Raji (cell line): ENCODE results near the gene ATXN1L.

Source experiments
- POLR2A ChIP-seq: IDR thresholded peaks from 2 replicates; pipeline ENCODE4 v1.6.1; 2011; ENCODE audit warnings: low read depth, low read length, control low read depth; ENCODE audit not compliant: insufficient read depth

ATXN1L gene

GRCh38 chr16:71883168-71883848, 37.5 kb downstream of the ATXN1L start:
- no peak for TF ChIP-seq POLR2A

GRCh38 chr16:71883849-71884638, 38.3 kb downstream of the ATXN1L start, which contains the start of gene ZNF821:
TSS of gene ZNF821 (minus strand) at chr16:71884182. CDS start at chr16:71879946, 4,236 bp downstream.
- TF ChIP-seq POLR2A = peak; percentile 51

DNA sequence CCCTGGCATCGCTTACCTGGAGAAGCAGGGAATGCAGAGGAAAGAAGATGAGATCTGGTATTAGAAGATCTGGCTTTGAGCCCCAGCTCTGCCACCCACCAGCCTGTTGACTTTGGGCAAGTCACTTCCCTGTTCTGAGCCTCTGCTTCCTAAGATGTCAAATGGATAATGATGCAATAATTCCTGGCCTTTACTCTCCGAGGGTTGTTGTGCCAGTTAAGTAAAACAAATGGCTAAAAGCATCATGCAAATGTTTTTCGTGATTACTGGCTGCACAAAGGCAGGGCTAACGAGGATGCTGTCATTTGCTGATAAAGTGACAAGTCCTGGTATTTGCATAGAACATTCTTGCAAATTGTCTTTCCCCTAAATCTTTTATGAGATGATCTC, 39.5 kb downstream of the ATXN1L start:
- TF ChIP-seq POLR2A = no peak

- TF ChIP-seq POLR2A = no peak
These were observed 43.4 kb downstream of the ATXN1L start for GRCh38 chr16:71889147-71889546.

- no peak for TF ChIP-seq POLR2A
These were observed 48.1 kb downstream of the ATXN1L start for GRCh38 chr16:71893888-71894228.

DNA sequence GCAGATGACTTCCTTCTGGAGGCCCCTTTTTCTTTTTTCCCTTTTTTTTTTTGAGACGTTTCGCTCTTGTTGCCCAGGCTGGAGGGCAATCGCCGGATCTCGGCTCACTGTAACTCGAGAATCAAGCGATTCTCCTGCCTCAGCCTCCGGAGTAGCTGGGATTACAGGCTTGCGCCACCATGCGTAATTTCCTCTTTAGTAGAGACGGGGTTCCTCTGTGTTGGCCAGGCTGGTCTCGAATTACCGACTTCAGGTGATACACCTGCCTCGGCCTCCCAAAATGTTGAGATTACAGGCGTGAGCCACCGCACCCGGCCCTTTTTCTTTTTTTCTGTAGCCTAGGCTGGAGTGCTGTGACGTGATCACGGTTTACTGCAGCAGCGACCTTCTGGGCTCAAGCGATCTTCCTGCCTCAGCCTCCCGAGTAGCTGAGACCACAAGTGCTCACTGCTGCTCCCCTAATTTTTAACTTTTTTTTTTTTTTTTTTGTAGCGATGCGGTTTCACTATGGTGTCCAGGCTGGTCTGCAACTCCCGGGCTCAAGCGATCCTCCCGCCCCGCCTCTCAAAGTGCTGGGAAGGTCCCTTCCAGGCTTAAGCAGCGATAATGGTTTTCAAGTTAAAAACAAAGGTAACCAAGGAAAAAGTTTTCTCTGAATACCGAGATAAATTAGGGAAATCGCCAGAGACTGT, 48.6 kb downstream of the ATXN1L start:
- TF ChIP-seq POLR2A = no peak

- TF ChIP-seq POLR2A = peak; percentile 95
These were observed 49.3 kb downstream of the ATXN1L start, which contains the start of gene IST1 for GRCh38 chr16:71894921-71895678. TSS of gene IST1 (plus strand) at chr16:71895531. CDS start at chr16:71915641, 20,110 bp downstream.

DNA sequence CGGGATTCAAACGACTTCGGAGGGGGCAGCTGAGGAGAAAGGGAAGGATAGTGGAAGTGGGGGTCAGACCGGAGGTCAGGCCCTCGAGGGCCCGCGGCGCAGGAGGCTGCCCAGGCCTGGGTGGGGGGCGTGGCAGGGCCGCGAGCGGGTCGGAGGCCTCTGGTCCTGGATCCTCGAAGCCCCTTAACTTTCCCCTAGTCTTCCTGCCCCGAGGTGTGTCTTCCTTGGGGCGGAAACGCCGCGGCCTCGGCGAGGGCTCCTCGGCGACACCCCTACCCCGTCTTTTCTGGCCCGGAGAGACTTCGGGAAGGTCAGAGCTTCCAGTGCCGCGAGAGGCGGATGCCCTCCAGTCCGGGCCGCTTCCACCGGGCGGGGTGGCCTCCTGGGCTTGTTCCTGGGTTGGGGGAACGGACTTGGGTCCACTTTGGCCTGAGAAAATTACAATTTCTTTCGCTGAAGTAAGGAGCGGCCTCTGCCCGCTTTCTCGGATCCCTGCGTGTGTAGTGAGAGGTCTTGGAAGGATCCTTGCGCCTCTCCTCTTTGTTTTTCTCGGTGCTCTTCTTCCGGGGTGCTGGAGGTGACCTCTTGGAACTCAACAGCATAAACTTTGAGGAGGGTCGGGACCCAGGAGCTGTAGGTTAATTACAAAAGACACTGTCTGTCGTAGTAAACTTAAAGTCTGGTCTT, 50.0 kb downstream of the ATXN1L start:
- no peak for TF ChIP-seq POLR2A

GRCh38 chr16:71896764-71897368, 51.1 kb downstream of the ATXN1L start:
- TF ChIP-seq POLR2A = no peak

- TF ChIP-seq POLR2A = no peak
These were observed 53.4 kb downstream of the ATXN1L start for GRCh38 chr16:71899171-71899570.

DNA sequence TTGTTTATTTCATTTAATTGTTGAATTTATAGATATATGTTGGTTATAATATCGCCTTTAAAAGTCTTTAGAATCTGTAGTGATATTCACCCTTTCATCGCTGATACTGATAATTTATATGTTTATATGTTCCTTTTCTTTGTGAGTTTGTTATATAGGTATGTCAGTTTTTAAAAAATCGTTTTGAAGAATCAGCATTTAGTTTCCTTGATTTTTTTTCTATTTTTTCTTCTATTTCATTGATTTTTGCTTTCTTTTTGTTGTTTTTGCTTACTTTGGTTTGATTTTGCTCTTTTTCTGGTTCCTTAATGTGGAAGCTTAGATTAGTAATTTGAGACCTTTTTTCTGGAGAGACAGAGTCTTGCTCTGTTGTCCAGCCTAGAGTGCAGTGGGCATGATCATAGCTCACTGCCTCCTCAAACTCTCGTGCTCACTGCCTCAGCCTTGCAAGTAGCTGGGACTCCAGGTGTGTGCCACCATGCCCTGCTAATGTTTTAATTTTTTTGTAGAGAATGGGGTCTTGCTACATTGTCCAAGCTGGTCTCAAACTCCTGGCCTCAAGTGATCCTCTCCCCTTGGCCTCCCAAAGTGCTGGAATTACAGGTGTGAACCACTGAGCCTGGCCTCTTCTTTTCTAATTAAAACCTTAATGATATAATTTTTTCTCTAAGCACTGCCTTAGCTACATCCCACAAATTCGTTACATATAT, 57.0 kb downstream of the ATXN1L start:
- TF ChIP-seq POLR2A = no peak

DNA sequence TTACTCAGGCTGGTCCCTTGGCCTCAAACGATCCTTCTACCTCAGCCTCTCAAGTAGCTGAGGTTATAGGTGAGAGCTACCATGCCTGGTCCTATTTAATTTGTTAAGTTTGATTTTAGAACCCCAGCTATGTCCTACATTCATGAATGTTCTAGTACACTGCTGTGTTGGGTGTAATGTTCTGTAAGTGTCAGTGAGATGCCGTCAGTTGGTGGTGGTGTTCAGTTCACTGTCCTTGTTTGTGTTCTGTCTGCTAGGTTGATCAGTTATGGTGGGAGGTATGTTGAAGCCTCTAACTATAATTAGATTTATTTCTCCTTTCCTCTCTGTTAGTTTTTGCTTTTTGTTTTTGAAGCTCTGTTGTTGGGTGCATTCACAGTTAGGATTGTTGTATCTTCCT, 57.8 kb downstream of the ATXN1L start:
- no peak for TF ChIP-seq POLR2A

DNA sequence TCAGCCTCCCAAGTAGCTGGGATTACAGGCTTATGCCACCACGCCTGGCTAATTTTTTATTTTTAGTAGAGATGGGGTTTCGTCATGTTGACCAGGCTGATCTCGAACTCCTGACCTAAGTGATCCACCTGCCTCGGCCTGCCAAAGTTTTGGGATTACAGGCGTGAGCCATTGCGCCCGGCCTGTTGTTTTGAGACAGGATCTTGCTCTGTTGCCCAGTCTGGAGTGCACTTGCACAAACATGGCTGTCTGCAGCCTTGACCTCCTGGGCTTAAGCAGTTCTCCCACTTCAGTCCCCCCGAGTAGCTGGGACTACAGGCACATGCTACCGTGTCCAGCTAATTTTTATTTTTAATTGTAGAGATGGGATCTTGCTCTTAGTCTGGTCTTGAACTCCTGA, 58.5 kb downstream of the ATXN1L start:
- no peak for TF ChIP-seq POLR2A
